Panc1 (cell line): ENCODE measurements around the gene CTNND2. TPM values are rescaled to one million over a fixed set of nuclear protein-coding genes. Genes with fewer than 3 reads are reported as not detected.

ENCODE experiments used
- ATAC-seq: fragments of 200-7000 bp; cut with Tn5 transposase; 2 replicates; pipeline ENCODE4 v1.9.1; 2020; ENCODE audit warnings: mild to moderate bottlenecking, moderate library complexity
- BruUV-seq: library from RNA; stranded (reverse); fragments of 400-500 nt; replicated peaks from 2 replicates; lab custom pipeline; 2021; lab: Mats Ljungman, UMichigan
- CTCF ChIA-PET: fragments of 300-600 bp; sonication (Branson Sonifier 250); formaldehyde crosslinking; loops from one replicate; lab custom pipeline; 2022; ENCODE audit warnings: antibody characterized with exemption; lab: Charles Lee
- POLR2A ChIA-PET: fragments of 300-600 bp; sonication (Branson Sonifier 250); formaldehyde crosslinking; loops from one replicate; lab custom pipeline; 2022; ENCODE audit warnings: antibody characterized with exemption; lab: Charles Lee
- DNase-seq: peaks from one replicate; pipeline ENCODE4 v3.0.0-alpha.2; 2010; ENCODE audit warnings: low read depth, low spot score
- H3K27ac ChIP-seq: 2 replicates; pipeline ENCODE4 v1.5.1; 2011; ENCODE audit warnings: mild to moderate bottlenecking, low read length, inconsistent platforms
- H3K27me3 ChIP-seq: fragments of 200-500 bp; sonication (Bioruptor generic); 2 replicates; pipeline ENCODE4 v1.6.0; 2014; ENCODE audit warnings: low read length, inconsistent platforms; ENCODE audit not compliant: control insufficient read depth, insufficient read depth
- H3K36me3 ChIP-seq: fragments of 200-500 bp; sonication (Bioruptor generic); 2 replicates; pipeline ENCODE4 v1.5.1; 2014; ENCODE audit warnings: inconsistent platforms, mild to moderate bottlenecking, low read length, moderate library complexity; ENCODE audit not compliant: control insufficient read depth, insufficient read depth
- H3K4me1 ChIP-seq: 2 replicates; pipeline ENCODE4 v1.5.1; 2011; ENCODE audit warnings: inconsistent platforms, mild to moderate bottlenecking, low read length, moderate library complexity; ENCODE audit not compliant: control insufficient read depth, insufficient read depth
- H3K4me3 ChIP-seq, 2 experiments: 2 replicates each; pipeline ENCODE4 v1.5.1; 2011 to 2012; ENCODE audit warnings: low read depth in 2 of 2, low read length in 2 of 2, mild to moderate bottlenecking in 2 of 2, inconsistent platforms in 1 of 2, moderate library complexity in 1 of 2
- H3K9me3 ChIP-seq: fragments of 200-500 bp; sonication (Bioruptor generic); 2 replicates; pipeline ENCODE4 v1.5.1; 2014; ENCODE audit warnings: low read depth, mild to moderate bottlenecking, inconsistent platforms, low read length, moderate library complexity; ENCODE audit not compliant: control insufficient read depth, insufficient read depth
- POLR2AphosphoS5 ChIP-seq: IDR thresholded peaks from 2 replicates; pipeline ENCODE4 v1.6.1; 2012; ENCODE audit warnings: mild to moderate bottlenecking, low read depth, low read length, moderate library complexity
- REST ChIP-seq, 2 experiments: IDR thresholded peaks; 2 replicates each; pipeline ENCODE4 v1.6.1; 2011 to 2012; ENCODE audit warnings: low read depth in 2 of 2, control low read depth in 1 of 2, low read length in 1 of 2, mild to moderate bottlenecking in 1 of 2, moderate library complexity in 1 of 2; ENCODE audit not compliant: insufficient read depth in 1 of 2
- SIN3A ChIP-seq: IDR thresholded peaks from 2 replicates; pipeline ENCODE4 v1.6.1; 2012; ENCODE audit warnings: low read depth, mild to moderate bottlenecking, low read length, moderate library complexity, borderline replicate concordance; ENCODE audit not compliant: insufficient read depth
- TCF7L2 ChIP-seq: IDR thresholded peaks from 2 replicates; pipeline ENCODE4 v1.6.1; 2011; ENCODE audit warnings: mild to moderate bottlenecking, low read depth, low read length, inconsistent platforms
- in situ Hi-C: cut with HindIII; loops from 2 replicates; pipeline ENCODE4 v1.10.0; 2016; ENCODE audit warnings: low sequenced_read_pairs, low pct_unique_long_range_greater_than_20kb
- intact Hi-C: fragments of 100-400 bp; cut with micrococcal nuclease; formaldehyde crosslinking; loops from one replicate; pipeline ENCODE4 v1.10.0; 2022; ENCODE audit not compliant: unreplicated experiment
- total RNA-seq: library from RNA; stranded (reverse); gene quantifications from one replicate; pipeline ENCODE4 v1.2.1, GENCODE V29; 2021; ENCODE audit not compliant: unreplicated experiment
- TF ChIP-seq, protein P1 (sequence below): fragments of 450-650 bp; IDR thresholded peaks from 2 replicates; pipeline ENCODE4 v1.5.1; 2017; ENCODE audit warnings: mild to moderate bottlenecking

Gene CTNND2
- total RNA-seq, 1 experiment from 2014 or later, result 1.0 TPM

DNA sequence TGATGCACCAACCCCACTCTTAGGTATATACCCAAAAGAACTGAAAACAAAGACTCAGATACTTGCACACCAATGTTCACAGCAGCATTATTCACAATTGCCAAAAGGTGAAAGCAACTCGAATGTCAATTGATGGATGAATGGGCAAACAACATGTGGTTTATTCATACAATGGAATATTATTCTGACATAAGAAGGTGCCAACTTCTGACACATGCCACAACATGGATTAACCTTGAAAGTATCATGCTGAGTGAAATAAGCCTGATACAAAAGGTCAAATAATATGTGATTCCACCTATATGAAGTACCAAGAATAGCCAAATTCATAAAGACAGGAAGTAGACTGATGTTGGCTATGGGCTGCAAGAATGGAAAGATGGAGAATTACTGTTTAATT, 35.0 kb downstream of the CTNND2 start:
- ChIA-PET POLR2A (no interaction called here), CTCF (no interaction called here)
- H3K4me3 ChIP-seq, result no peak overlapping the region
- BruUV-seq, result no TSS peak
- ATAC-seq (no peak), DNase-seq (no peak)
- no peaks in the 10 kb centered on the region for H3K9me3 ChIP-seq
- H3K27ac ChIP-seq, result no peak overlapping the region
- no peaks in the 10 kb centered on the region for H3K36me3 ChIP-seq
- H3K27me3 ChIP-seq, result no peaks in the 10 kb centered on the region
- intact Hi-C loops (no loop called here), in situ Hi-C loops (no loop called here)
- H3K4me1 ChIP-seq, result no peaks in the 10 kb centered on the region
- TF ChIP-seq TCF7L2, result no peak
- no peak for TF ChIP-seq POLR2AphosphoS5
- TF ChIP-seq, protein P1, sequence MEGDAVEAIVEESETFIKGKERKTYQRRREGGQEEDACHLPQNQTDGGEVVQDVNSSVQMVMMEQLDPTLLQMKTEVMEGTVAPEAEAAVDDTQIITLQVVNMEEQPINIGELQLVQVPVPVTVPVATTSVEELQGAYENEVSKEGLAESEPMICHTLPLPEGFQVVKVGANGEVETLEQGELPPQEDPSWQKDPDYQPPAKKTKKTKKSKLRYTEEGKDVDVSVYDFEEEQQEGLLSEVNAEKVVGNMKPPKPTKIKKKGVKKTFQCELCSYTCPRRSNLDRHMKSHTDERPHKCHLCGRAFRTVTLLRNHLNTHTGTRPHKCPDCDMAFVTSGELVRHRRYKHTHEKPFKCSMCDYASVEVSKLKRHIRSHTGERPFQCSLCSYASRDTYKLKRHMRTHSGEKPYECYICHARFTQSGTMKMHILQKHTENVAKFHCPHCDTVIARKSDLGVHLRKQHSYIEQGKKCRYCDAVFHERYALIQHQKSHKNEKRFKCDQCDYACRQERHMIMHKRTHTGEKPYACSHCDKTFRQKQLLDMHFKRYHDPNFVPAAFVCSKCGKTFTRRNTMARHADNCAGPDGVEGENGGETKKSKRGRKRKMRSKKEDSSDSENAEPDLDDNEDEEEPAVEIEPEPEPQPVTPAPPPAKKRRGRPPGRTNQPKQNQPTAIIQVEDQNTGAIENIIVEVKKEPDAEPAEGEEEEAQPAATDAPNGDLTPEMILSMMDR, result no peak
- TF ChIP-seq SIN3A, result no peak

GRCh38 chr5:11863911-11864310, 40.3 kb downstream of the CTNND2 start:
- DNase-seq, result no peak
- Histone ChIP-seq H3K27ac (no peak overlapping the region), H3K4me3 (no peak overlapping the region), H3K4me1 (no peaks in the 10 kb centered on the region), H3K36me3 (no peaks in the 10 kb centered on the region), H3K9me3 (no peaks in the 10 kb centered on the region), H3K27me3 (no peaks in the 10 kb centered on the region)
- CTCF ChIA-PET, result no interaction called here
- no TSS peak for BruUV-seq
- intact Hi-C loops (no loop called here), in situ Hi-C loops (no loop called here)
- TF ChIP-seq, protein P1, result no peak
- TF ChIP-seq REST (IDR thresholded peaks at IDR 0.05; ENCODE audit: insufficient read depth in 1 of 2, low read depth in 2 of 2, low read length in 1 of 2), result no peak
- TF ChIP-seq SIN3A, result no peak
- TF ChIP-seq TCF7L2, result no peak
- TF ChIP-seq POLR2AphosphoS5, result no peak
- ATAC-seq, result no peak
- POLR2A ChIA-PET, result no interaction called here
